Brain microvascular endothelial cell (primary cell): ENCODE data around the gene CFAP161.
"Not testable (repeated sequence)": the region's sequence is repeated elsewhere in the genome, so short reads cannot be mapped to it uniquely, and the experiment has no call there.

Experiments used
- DNase-seq: peaks from one replicate; pipeline ENCODE4 v3.0.0-alpha.2; 2020
- H3K27ac ChIP-seq: fragments of 250-450 bp; sonication (Bioruptor Pico); 2 replicates; pipeline ENCODE4 v1.5.1; 2020; ENCODE audit warnings: mild to moderate bottlenecking, moderate library complexity
- H3K27me3 ChIP-seq: fragments of 250-450 bp; sonication (Bioruptor Pico); replicated peaks from 2 replicates; pipeline ENCODE4 v1.5.1; 2020; ENCODE audit warnings: mild to moderate bottlenecking
- H3K36me3 ChIP-seq: fragments of 250-450 bp; sonication (Bioruptor Pico); replicated peaks from 2 replicates; pipeline ENCODE4 v1.5.1; 2020; ENCODE audit warnings: mild to moderate bottlenecking
- H3K4me3 ChIP-seq: 2 replicates; pipeline ENCODE4 v1.5.1; 2011; ENCODE audit warnings: low read depth, mild to moderate bottlenecking, control low read depth, low read length, moderate library complexity
- CTCF ChIP-seq: IDR thresholded peaks from 2 replicates; pipeline ENCODE4 v1.5.1; 2011; ENCODE audit warnings: low read depth, mild to moderate bottlenecking, moderate library complexity, low read length, control low read depth, inconsistent platforms; ENCODE audit errors: missing control alignments
- in situ Hi-C: cut with HindIII; loops from 2 replicates; pipeline ENCODE4 v1.10.0; 2017; ENCODE audit warnings: low sequenced_read_pairs, low pct_ligation_motif_present

Gene CFAP161

DNA sequence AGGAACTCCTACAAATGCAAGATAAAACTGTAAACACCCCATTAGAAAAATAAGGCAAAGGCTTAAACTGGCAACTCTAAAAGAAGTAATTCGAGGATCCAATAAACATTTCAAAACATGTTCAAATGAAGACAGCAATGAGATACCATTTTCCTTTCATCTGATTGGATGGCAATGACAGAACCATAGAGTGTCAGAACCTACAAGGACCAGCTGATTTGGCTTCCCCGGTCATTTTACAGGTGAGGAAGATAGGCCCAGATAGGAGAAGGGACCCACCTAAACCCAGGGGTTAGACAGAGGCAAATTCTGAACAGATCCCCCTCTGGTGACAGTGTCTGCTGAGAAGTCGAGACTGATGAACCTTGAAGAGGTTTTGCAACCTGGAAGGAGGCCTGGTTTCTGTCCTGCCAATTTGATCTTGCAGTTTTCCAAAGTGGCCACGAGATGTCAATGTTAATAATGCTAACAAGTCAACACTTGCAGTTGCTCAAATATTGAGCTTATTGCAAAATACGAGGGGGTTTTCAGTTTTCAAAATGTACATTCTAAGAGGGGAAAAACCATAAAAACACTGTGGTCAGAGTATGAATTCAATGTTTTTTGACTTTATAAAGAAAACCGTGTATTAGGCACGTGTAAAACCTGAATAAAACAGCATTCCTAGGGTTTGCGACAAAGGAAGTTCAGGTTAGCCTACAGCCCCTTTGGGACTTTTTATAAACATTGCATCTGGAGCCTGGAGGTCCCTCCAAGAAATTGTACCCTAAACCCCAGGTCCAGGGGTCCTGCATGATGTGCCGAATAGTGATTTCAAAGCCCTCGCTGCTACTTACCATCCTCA is 21.5 kb downstream of the CFAP161 start:
- Histone ChIP-seq H3K27ac (no peak overlapping the region), H3K4me3 (no peak overlapping the region), H3K27me3 (no peaks in the 10 kb centered on the region), H3K36me3 (no peaks in the 10 kb centered on the region)
- DNase-seq = peak; percentile 39
- peak; percentile 63 for TF ChIP-seq CTCF
- in situ Hi-C loops = no loop called here

- no peak for TF ChIP-seq CTCF
- in situ Hi-C loops = no loop called here
- Histone ChIP-seq H3K27me3 (no peaks in the 10 kb centered on the region), H3K4me3 (no peak overlapping the region), H3K27ac (no peak overlapping the region), H3K36me3 (no peaks in the 10 kb centered on the region)
- no peak for DNase-seq
These were observed 22.3 kb downstream of the CFAP161 start for GRCh38 chr15:81156324-81156723.

DNA sequence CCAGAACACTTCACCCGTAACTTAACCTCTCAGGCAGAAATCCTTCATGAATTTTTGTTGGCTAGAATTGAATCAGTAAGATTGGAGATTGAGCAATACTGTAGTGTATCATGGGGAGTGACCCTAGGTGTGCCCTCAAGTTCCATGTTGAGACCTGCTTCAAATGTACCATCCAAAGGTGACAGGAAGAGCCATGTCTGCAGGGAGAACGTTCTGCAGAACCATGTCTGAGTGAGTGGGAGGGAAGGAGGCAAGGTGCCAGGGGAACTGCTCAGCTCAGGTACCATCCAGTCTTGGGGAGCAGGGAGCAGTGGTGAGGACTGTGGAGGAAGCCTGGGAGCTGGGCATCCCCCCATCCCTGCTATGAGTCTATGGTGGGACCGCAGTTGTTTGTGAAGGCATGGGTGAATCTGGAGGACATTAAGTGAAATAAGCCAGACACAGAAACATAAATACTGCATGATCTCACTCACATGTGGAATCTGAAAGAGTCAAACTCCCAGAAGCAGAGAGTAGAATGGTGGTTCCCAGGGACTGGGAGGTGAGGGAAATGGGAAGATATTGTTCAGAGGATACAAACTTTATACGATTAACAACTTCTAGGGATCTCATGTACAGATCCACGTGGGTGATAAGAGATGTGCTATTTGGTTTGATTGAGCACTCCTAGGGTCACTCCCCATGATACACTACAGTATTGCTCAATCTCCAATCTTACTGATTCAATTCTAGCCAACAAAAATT is 23.3 kb downstream of the CFAP161 start:
- TF ChIP-seq CTCF = no peak
- no peak overlapping the region for H3K27ac ChIP-seq
- H3K4me3 ChIP-seq = no peak overlapping the region
- in situ Hi-C loops = no loop called here
- H3K36me3 ChIP-seq = no peaks in the 10 kb centered on the region
- H3K27me3 ChIP-seq = no peaks in the 10 kb centered on the region
- no peak for DNase-seq

DNA sequence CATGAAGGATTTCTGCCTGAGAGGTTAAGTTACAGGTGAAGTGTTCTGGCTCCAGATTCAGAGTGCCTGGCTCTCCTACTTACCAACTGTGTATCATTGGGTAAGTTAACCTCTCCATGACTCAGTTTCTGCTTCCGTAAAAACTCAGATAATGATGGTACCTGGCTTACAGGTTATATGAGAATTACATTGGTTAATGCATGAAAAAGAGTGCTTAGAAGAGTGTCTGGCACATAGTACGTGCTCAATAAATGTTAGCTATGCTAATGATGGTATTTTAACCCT is 23.8 kb downstream of the CFAP161 start:
- no peak overlapping the region for H3K27ac ChIP-seq

DNA sequence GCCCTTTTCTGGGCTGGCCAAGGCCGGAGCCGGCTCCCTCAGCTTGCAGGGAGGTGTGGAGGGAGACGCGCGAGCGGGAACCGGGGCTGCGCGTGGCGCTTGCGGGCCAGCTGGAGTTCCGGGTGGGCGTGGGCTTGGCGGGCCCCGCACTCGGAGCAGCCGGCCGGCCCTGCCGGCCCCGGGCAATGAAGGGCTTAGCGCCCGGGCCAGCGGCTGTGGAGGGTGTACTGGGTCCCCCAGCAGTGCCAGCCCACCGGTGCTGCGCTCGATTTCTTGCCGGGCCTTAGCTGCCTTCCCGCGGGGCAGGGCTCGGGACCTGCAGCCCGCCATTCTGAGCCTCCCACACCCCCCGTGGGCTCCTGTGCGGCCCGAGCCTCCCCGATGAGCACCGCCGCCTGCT is 24.5 kb downstream of the CFAP161 start:
- H3K4me3 ChIP-seq, in situ Hi-C loops, DNase-seq, H3K27ac ChIP-seq, H3K36me3 ChIP-seq, H3K27me3 ChIP-seq: not testable (repeated sequence)

More for the DNA sequence above, 23.8 kb downstream of the CFAP161 start:
- Histone ChIP-seq H3K36me3 (no peaks in the 10 kb centered on the region), H3K4me3 (no peak overlapping the region), H3K27me3 (no peaks in the 10 kb centered on the region)
- in situ Hi-C loops = no loop called here
- no peak for TF ChIP-seq CTCF
- no peak for DNase-seq

- no peak for TF ChIP-seq CTCF
- in situ Hi-C loops = no loop called here
- DNase-seq = peak; percentile 67
- Histone ChIP-seq H3K27me3 (no peaks in the 10 kb centered on the region), H3K27ac (no peak overlapping the region), H3K4me3 (no peak overlapping the region), H3K36me3 (no peaks in the 10 kb centered on the region)
These were observed 26.5 kb downstream of the CFAP161 start for GRCh38 chr15:81160312-81161159.
